WI38 (cell line): Measurements from ENCODE around the gene LPP.

Experiments used
- H3K4me3 ChIP-seq: 2 replicates; pipeline ENCODE4 v1.5.1; 2011; ENCODE audit warnings: low read depth, mild to moderate bottlenecking, control low read depth, low read length
- CTCF ChIP-seq: IDR thresholded peaks from 2 replicates; pipeline ENCODE4 v1.5.1; 2012; ENCODE audit warnings: low read depth, mild to moderate bottlenecking, control low read depth, low read length

LPP gene

GRCh38 chr3:188185717-188186251, 31.8 kb downstream of the LPP start:
- TF ChIP-seq CTCF = no peak
- H3K4me3 ChIP-seq = no peak overlapping the region

GRCh38 chr3:188187053-188187452, 33.1 kb downstream of the LPP start:
- TF ChIP-seq CTCF = no peak
- H3K4me3 ChIP-seq = no peak overlapping the region

GRCh38 chr3:188188911-188189310, 35.0 kb downstream of the LPP start:
- no peak for TF ChIP-seq CTCF
- no peak overlapping the region for H3K4me3 ChIP-seq

GRCh38 chr3:188191460-188191859, 37.5 kb downstream of the LPP start:
- H3K4me3 ChIP-seq = no peak overlapping the region
- TF ChIP-seq CTCF = no peak

GRCh38 chr3:188192034-188192433, 38.1 kb downstream of the LPP start:
- TF ChIP-seq CTCF = no peak
- H3K4me3 ChIP-seq = no peak overlapping the region

GRCh38 chr3:188194332-188194731, 40.4 kb downstream of the LPP start:
- no peak overlapping the region for H3K4me3 ChIP-seq
- TF ChIP-seq CTCF = no peak

- no peak overlapping the region for H3K4me3 ChIP-seq
- TF ChIP-seq CTCF = no peak
Observed at GRCh38 chr3:188196232-188196990, 42.5 kb downstream of the LPP start.
